ENCODE measurements around the gene CCDC70.

DNA sequence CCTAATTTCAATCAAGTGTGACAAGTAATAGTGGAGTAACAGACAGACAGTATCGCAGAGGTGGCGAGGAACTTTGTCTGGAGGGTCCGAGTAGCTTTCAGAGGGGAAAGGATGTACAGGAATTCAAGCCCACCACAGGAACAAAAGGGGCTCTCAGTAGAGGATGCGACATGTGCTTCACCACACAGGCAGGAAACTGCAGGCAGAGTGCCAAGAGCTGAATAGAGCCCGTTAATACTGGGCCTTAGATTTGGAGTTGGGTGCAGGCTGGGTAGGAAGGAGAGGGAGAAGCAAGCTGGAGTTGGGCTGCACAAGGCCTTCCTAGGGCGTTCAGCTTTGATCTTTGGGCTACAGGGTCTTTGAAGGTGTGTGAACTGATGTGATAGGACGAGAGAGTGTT is 1.2 kb downstream of the CCDC70 start:
- TF ChIP-seq, protein P1, sequence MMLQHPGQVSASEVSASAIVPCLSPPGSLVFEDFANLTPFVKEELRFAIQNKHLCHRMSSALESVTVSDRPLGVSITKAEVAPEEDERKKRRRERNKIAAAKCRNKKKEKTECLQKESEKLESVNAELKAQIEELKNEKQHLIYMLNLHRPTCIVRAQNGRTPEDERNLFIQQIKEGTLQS (IDR thresholded peaks at IDR 0.05; ENCODE audit: insufficient read depth, low read depth, low read length) = no peak
- no peak for TF ChIP-seq RFX5 (IDR thresholded peaks at IDR 0.05; ENCODE audit: borderline replicate concordance, low read depth, low read length)
- TF ChIP-seq SIN3A (conservative IDR thresholded peaks at IDR 0.05 in 1 of 2, IDR thresholded peaks at IDR 0.05 in 1 of 2; ENCODE audit: low read depth in 1 of 2, low read length in 2 of 2) = no peak

All from H1 (cell line).